ENCODE results near the gene HUS1.
A peak's percentile ranks its signal among the peaks of the same experiment; 100 is the strongest.

The HUS1 gene

GRCh38 chr7:47968847-47969774, 10.3 kb downstream of the HUS1 start:
- peak; percentile 76 to 81 for DNase-seq (ENCODE audit: low read depth in 1 of 2, low spot score in 1 of 2)
- in situ Hi-C loops (cut with HindIII; ENCODE audit: low pct_unique_long_range_greater_than_20kb, low sequenced_read_pairs), result no loop called here
- no peak for TF ChIP-seq JUND (IDR thresholded peaks at IDR 0.05; ENCODE audit: low read depth)

DNA sequence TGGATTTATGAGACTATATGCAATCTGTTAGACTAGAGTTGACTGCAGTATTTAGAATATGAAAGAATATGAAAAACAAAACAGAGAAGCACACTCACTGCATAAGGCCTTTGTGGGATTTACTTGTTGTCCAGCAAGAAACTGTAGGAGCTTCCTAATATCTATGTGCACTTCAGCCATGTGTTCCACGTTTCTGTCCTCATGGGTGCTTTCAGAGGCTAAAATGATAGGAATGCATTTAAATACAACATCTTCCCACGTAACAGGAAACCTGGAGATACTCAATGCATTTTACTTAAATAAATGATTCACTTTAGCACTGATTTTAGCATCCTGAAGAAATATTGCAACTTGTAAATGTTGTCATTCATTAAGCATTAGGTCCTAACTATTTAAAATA, 11.7 kb downstream of the HUS1 start:
- in situ Hi-C loops (cut with HindIII; ENCODE audit: low pct_unique_long_range_greater_than_20kb, low sequenced_read_pairs), result no loop called here
- no peak for TF ChIP-seq JUND (IDR thresholded peaks at IDR 0.05; ENCODE audit: low read depth)
- no peak for DNase-seq (ENCODE audit: low read depth in 1 of 2, low spot score in 1 of 2)

DNA sequence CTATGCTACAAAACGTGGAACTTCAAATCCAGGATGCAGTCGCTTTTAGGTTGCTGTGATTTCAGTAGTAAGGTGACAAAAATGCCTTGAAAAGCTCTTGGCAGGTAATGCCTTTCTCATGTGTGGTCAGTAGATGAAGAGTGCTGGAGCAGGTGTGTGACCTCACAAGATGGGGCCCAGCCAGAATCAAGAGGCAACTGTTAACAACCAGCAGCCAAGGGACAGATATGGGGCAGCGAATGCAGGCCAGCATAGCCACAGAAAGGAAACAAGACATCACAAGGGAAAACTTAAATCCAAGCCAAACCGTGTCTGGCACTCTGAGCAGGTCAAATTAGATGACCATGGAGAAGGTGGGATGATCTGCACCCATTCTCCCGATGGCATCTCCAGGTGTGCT, 12.3 kb downstream of the HUS1 start:
- in situ Hi-C loops (cut with HindIII; ENCODE audit: low pct_unique_long_range_greater_than_20kb, low sequenced_read_pairs), result no loop called here
- DNase-seq (ENCODE audit: low read depth in 1 of 2, low spot score in 1 of 2), result no peak
- no peak for TF ChIP-seq JUND (IDR thresholded peaks at IDR 0.05; ENCODE audit: low read depth)

DNA sequence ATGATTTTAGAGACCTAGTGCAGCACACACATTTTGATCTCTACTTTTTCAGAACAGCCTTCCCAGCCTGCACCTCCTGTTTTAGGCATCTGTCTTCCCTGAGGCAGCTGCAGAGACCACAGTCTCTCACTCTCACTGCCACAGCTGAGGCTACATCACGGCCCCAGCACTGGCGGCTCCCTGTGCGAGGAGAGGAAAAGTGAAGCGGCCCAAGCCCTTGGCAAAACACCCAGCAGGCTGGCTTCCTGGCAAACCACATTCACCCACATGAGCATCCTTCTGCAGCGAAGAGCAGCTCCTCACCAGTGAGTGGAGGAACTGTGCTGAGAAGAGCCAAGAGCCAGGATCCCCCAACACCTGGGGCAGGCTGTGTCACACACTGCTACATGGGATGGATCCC, 14.0 kb downstream of the HUS1 start:
- no peak for TF ChIP-seq JUND (IDR thresholded peaks at IDR 0.05; ENCODE audit: low read depth)
- in situ Hi-C loops (cut with HindIII; ENCODE audit: low pct_unique_long_range_greater_than_20kb, low sequenced_read_pairs), result no loop called here
- DNase-seq (ENCODE audit: low read depth in 1 of 2, low spot score in 1 of 2), result no peak

DNA sequence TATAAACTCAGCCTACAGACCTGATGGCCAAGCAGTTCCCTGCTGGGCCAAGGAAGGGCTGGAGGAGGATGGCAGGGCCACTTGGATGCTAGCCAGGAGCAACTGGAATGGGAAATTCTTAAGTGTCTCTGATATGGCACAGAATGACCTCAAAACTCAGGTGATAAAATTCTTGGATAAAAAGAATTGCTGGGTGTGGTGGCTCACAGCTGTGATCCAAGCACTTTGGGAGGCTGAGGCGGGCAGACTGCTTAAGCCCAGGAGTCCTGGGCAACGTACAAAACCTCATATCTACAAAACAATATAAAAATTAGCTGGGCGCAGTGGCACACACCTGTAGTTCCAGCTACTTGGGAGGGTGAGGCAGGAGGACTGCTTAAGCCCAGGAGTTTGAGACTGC, 17.2 kb downstream of the HUS1 start:
- no peak for TF ChIP-seq JUND (IDR thresholded peaks at IDR 0.05; ENCODE audit: low read depth)
- DNase-seq (ENCODE audit: low read depth in 1 of 2, low spot score in 1 of 2), result no peak
- in situ Hi-C loops (cut with HindIII; ENCODE audit: low pct_unique_long_range_greater_than_20kb, low sequenced_read_pairs), result no loop called here

DNA sequence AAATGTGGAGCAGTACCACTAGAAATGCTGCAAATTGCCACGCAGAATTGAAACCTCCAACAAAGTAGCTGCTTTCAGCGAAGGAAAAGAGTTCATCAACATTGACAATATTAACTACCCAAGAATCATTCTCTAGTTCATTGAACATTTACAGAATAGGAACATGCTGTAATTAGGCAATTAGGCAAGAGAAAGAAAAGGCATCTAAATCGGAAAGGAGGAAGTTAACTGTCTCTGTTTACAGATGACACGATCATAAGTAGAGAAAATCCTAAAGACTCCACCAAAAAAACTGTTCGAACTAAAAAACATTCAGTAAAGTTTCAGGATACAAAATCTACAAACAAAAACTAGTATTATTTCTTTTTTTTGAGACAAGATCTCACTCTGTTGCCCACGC, 22.3 kb downstream of the HUS1 start:
- DNase-seq (ENCODE audit: low read depth in 1 of 2, low spot score in 1 of 2), result no peak
- TF ChIP-seq JUND (IDR thresholded peaks at IDR 0.05; ENCODE audit: low read depth), result no peak
- in situ Hi-C loops (cut with HindIII; ENCODE audit: low pct_unique_long_range_greater_than_20kb, low sequenced_read_pairs), result no loop called here

DNA sequence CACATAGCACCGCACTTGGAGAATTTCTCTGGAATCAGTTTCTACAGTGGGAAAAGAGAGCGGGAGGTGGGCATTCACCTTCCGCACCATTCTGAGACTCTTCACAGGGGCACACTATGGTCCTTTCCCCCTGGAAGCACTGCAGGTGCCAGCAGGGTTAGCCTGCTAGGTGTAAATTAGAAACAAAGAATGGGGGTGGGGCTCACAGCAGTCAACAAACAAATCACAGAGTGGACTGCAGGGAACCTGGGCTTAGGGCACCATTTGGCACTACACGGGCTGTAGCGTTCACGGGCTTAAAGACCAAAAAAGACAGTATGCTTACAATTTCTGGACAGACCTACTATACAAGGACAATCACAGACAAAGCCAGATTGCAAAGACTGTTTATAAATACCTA, 23.2 kb downstream of the HUS1 start:
- no peak for DNase-seq (ENCODE audit: low read depth in 1 of 2, low spot score in 1 of 2)
- no peak for TF ChIP-seq JUND (IDR thresholded peaks at IDR 0.05; ENCODE audit: low read depth)
- in situ Hi-C loops (cut with HindIII; ENCODE audit: low pct_unique_long_range_greater_than_20kb, low sequenced_read_pairs), result no loop called here

- no peak for TF ChIP-seq JUND (IDR thresholded peaks at IDR 0.05; ENCODE audit: low read depth)
- in situ Hi-C loops (cut with HindIII; ENCODE audit: low pct_unique_long_range_greater_than_20kb, low sequenced_read_pairs), result no loop called here
- no peak for DNase-seq (ENCODE audit: low read depth in 1 of 2, low spot score in 1 of 2)
Observed at GRCh38 chr7:47954231-47954911, 25.0 kb downstream of the HUS1 start.

DNA sequence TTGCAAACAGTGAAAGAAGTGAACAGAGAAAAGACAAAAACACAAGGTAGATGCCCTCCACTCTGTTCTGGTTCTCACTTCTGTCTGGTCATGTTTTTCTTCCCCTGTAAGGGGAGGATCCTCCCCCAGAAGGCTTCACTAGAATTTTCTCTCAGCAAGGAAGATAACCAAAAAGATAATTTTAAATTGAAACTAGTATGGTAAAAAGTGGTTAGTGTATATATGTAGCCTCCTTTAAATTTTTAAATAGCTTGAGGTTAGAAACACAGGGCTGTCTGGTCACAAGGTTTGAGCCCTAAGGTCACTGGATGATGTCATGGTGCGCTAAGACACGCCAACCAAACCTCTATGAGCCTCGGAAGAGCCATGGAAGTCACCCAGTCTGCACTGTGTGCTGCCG, 25.6 kb downstream of the HUS1 start:
- in situ Hi-C loops (cut with HindIII; ENCODE audit: low pct_unique_long_range_greater_than_20kb, low sequenced_read_pairs), result no loop called here
- DNase-seq (ENCODE audit: low read depth in 1 of 2, low spot score in 1 of 2), result no peak
- no peak for TF ChIP-seq JUND (IDR thresholded peaks at IDR 0.05; ENCODE audit: low read depth)

DNA sequence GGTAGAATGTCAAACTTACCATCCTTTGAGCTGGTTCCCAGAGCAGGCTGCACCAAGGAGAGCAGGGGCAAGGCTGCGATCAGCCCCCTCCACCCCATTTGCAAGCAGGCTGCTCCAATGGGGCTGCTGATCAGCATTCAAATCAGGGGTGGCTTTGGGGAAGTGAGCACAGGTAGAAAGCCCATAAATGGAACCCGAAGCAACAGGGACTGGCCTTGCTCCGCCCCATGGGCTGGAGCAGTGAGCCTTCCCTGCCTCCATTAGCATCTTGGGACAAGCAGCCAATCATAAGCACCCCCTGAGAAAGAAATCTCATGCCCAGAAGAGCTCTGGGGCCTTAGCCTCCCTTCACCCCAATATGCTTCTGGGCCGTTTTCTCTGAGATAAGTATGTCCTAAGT, 27.2 kb downstream of the HUS1 start:
- no peak for TF ChIP-seq JUND (IDR thresholded peaks at IDR 0.05; ENCODE audit: low read depth)
- in situ Hi-C loops (cut with HindIII; ENCODE audit: low pct_unique_long_range_greater_than_20kb, low sequenced_read_pairs), result no loop called here
- DNase-seq (ENCODE audit: low read depth in 1 of 2, low spot score in 1 of 2), result peak; percentile 28 to 88

DNA sequence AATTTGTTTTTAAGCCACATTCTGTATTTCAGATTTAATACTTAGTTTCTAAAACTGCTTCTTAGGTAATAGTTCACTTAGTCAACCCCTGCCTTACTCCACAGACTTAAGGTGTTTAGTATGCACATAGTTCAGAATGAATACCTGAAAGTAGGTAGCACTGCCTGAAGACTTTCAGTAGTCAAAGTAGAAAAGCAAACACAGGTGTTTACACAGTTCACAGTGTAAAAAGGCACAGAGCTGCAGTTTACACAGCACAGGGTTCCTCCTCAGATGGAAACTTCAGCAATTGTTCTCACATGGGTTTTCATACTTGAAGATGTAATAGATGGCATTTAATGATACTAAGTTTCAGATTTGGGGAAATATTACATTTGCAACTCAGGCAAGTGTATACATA, 28.0 kb downstream of the HUS1 start:
- no peak; the same call in 1 of the 2 replicates for TF ChIP-seq JUND (IDR thresholded peaks at IDR 0.05; ENCODE audit: low read depth)
- in situ Hi-C loops (cut with HindIII; ENCODE audit: low pct_unique_long_range_greater_than_20kb, low sequenced_read_pairs), result no loop called here
- peak; percentile 78 to 94 for DNase-seq (ENCODE audit: low read depth in 1 of 2, low spot score in 1 of 2)

- peak; percentile 33 to 95 for DNase-seq (ENCODE audit: low read depth in 1 of 2, low spot score in 1 of 2)
- in situ Hi-C loops (cut with HindIII; ENCODE audit: low pct_unique_long_range_greater_than_20kb, low sequenced_read_pairs), result no loop called here
- TF ChIP-seq JUND (IDR thresholded peaks at IDR 0.05; ENCODE audit: low read depth), result no peak
Observed at GRCh38 chr7:47950714-47951113, 28.7 kb downstream of the HUS1 start.

DNA sequence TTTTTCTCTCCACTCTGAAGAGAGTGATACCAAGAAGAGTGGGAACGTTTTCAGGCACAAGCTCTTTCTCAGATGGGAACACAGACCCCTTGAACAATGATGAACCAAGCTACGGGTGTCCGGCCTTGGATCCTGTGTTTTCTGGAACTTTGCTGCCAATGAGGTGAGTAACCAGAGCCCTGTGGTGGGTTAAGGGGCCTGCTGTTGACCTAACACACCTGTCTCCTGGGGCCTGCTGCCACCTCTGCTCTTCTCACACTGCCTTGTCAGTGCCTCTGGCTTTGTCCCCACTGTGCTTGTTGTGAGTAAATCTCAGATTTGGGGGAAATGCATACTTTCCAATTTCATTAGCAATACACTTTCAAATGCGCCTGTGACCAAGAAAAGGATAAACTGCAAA, 29.7 kb downstream of the HUS1 start:
- in situ Hi-C loops (cut with HindIII; ENCODE audit: low pct_unique_long_range_greater_than_20kb, low sequenced_read_pairs), result no loop called here
- no peak for DNase-seq (ENCODE audit: low read depth in 1 of 2, low spot score in 1 of 2)
- TF ChIP-seq JUND (IDR thresholded peaks at IDR 0.05; ENCODE audit: low read depth), result no peak
